Stimulated activated CD4-positive, alpha-beta T cell treated with anti-CD3 and anti-CD28 coated beads, TNF-alpha, amount 100 ng/mL, for 4 hours (primary cell): ENCODE data around the gene CAND2.
"Not testable (repeated sequence)": the region's sequence is repeated elsewhere in the genome, so short reads cannot be mapped to it uniquely, and the experiment has no call there.

Experiments used
- DNase-seq, 3 experiments: peaks; one replicate each; pipeline ENCODE4 v3.0.0-alpha.2; 2020; ENCODE audit warnings: low read depth in 3 of 3

Gene CAND2

DNA sequence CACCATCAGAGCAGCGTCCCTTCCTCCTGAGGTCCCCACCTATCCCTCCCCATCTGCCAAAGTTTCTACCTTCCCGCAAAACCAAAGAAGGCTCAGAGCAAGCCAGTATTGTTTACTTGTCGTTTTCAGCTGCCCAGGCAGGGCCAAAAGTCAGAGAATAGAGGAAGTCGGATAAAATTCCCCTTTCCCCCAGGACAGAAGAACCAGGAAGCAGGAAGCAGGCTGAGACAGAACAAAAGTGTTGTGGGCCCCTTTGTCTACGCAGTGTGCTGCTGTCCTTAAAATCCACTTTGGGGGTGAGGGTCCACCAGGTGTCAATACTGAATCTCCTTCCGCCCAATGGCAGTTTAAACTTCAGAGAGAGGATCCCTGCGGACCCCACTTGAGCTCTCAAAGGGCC lies 63.4 kb downstream of the CAND2 start:
- DNase-seq: no peak

DNA sequence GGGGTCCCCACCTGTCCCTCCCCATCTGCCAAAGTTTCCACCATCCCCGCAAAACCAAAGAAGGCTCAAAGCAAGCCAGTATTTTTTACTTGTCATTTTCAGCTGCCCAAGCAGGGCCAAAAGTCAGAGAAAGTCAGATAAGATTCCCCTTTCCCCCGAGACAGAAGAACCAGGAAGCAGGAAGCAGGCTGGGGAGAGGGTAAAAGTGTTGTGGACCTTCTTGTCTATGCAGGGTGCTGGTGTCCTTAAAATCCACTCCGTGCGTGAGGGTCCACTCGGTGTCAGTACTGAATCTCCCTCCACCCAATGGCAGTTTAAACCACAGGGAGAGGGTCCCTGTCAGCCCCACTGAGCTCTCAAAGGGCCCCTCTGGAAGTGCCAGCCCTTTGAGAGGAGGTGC lies 65.1 kb downstream of the CAND2 start:
- no peak for DNase-seq

DNA sequence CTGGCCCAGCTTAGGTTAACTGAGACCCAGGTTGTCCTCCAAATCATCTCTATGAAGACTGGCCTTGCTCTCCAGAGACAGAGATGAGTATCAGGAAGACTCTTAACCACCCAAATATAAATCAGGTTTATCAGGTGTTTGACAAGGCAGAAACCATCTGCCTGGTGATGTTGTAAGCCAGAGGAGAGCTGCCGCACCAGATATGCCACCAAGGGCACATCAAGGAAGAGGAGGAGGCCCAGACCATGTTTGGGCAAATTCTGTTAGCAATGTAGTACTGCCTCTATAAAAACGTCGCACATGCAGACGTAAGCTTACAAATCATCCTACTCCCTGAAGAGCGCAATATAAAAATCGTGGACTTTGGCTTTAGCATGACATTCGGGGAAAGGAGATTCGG lies 65.9 kb downstream of the CAND2 start:
- DNase-seq: no peak

DNA sequence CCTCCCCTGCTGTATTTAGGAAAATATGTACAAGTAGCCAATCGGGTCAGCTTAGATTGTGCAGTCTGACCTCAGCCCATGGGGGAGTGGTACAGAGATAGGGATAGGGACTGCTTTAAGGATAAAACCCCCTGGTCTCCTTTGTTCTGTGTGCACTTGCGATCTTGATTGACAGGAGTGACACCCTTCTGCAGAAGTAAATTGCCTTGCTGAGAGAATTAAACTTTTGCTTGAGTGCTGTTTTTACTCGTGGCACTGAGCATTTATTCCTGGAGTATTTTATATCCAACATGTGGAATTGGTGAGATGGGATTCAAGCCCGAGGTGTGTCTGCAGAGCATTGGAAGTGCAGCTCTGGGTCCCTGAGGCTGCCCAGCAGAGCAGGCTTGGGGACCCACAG lies 68.8 kb downstream of the CAND2 start:
- DNase-seq: no peak

DNA sequence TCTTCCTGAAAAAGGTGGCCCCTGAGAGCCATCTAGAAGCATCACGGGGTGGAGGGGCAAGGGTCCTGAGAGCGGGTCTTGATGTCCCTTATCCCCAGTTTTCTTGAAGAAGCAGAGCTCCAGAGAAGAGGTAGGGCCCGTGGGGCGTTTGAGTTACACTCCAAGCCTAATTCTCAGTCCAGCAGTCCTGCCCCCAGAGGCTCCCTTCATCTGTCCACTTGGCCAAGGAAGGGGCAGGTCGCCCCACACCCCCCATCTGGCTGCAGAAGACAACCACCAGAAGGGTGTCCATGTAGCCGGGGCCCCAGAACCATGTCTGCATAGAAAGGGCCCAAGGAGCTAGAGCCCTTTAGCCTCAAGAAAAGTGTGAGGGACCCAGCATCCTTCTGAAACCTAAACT lies 70.4 kb downstream of the CAND2 start:
- DNase-seq: no peak

DNA sequence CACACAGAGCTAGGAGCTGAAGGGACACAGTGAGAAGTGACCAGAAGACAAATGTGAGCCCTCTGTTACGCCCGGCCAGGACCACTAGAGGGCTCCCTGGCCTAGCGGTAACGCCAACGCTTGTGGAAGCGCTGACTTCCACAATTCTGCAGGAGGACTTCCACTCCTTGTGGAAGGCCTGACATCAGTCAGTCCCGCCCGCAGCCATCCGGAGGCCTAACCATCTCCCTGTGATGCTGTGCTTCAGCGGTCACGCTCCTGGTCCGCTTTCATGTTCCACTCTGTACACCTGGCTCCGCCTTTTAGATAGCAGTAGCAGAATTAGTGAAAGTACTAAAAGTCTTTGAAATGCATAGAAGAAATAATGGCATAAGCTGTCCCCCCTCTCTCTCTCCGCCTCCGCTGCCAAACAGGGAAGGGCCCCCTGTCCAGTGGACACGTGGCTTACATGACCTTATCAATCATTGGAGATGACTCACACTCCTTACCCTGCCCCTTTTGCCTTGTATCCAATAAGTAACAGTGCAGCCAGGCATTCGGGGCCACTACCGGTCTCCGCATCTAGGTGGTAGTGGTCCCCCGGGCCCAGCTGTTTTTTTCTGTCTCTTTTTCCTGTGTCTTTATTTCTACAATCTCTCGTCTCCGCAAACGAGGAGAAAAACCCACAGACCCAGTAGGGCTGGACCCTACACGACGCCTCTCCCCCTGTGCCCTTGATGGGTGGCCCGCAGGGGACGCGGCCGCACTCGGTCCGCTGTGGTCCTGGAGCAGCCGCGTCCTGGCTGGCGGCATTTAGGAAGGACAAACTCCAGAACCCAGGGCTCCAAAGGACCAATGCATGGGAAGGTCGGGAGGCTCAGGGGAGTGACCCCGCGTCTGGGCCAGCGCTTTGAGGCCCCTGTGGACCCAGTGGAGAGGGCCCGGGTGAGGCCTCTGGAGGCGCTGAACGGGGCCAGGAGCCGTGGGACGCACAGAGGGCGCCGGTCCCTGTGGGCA lies 71.9 kb downstream of the CAND2 start:
- peak; percentile 20 to 30 (median 29) for DNase-seq

DNA sequence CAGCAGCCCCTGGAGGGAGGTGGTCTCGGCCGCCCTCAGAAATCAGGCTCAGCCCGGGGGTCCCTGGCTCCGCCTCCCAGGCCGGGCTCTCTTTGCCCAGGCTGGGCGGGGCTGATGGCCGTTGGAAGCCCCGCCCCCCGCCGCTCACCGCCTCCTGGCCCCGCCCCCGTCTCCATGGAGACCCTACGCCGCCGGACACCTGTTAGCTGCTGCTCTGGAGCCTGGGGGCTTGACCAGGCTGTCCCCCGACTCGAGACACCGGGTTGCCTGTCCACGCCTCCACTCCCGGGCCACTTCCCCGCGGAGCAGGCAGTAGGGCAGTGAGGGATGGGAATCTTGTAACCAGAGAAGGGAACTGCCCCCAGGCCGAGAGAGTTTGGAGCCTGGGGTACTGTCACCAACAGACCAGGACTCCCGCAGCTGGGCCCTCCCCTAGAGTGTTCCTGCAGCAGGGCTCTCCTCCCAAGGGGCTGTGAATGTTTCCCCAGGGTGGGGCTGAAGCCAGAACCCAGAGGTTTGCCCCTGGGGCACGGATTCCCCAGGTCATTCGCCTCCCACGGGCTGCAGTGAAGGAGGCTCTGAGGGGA lies 72.6 kb downstream of the CAND2 start:
- no peak for DNase-seq

DNA sequence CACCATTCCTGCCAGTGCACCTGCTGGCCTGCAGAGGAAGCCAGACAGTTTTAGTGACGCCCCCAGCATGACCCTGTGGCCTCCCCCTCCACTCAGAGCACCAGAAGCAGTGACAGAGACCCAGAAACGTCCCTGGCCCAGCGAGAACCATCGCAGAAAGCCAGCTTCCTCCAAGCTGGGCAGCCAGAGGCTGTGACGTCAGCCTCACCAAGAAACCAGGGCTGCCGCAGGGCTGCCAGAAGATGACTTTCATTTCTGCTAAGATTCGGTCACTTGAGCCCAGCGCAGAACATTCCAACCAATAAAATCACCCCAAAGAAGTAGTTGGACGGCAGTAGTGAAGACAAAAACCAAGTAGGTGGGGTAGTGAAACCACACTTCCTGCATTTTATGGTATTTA lies 74.5 kb downstream of the CAND2 start:
- DNase-seq: no peak

DNA sequence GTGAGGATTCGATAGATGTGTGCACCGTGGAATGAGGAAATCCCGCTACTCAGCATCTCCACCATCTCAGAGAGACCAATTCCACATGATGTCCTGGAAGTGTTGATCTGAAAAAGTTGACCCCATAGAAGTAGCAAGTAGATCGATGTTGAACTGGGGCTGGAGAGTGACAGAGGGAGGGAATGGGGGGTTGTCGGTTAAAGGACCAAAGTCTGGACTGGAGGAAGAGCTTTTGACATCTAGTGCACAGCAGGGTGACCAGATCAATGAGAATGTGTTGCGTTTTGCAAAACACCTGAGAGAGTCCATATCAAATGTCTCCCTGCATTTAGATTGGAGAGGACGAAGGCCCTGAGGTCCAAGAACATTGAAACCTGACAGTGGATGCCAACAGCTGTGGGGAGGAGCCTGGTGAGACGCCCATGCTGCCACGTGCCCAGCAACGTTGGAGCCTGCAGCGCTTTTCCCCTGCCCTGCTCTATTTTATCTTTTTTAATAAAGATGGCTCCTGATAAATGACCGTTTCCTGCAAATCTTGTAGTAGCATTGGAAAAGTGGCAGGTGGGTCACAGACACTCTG lies 75.0 kb downstream of the CAND2 start:
- no peak for DNase-seq

DNA sequence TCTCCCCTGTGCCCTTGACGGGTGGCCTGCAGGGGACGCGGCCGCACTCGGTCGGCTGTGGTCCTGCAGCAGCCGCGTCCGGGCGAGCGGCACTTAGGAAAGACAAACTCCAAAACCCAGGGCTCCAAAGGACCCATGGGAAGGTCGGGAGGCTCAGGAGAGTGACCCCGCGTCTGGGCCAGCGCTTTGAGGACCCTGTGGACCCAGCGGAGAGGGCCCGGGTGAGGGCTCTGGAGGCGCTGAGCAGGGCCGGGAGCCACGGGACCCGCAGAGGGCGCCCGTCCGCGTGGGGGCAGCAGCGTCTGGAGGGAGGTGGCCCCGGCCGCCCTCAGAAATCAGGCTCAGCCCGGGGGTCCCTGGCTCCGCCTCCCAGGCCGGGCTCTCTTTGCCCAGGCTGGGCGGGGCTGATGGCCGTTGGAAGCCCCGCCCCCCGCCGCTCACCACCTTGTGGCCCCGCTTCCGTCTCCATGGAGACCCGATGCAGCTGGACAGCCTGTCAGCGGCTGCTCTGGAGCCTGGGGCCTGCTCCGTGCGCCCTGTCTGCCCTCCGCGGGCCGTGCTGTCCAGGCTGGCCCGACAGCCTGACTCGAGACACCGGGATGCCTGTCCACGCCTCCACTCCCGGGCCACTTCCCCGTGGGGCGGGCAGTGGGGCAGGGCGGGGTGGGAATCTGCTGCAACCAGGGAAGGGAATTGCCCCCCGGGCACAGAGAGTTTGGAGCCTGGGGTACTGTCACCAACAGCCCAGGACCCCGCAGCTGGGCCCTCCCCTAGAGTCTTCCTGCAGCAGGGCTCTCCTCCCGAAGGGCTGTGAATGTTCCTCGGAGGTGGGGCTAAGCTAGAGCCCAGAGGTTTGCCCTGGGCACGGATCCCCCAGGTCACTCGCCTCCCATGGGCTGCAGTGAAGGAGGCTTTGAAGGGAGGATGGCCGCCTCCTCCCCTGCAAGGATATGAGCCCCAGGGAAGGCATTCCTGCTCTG lies 79.7 kb downstream of the CAND2 start:
- DNase-seq: no peak

DNA sequence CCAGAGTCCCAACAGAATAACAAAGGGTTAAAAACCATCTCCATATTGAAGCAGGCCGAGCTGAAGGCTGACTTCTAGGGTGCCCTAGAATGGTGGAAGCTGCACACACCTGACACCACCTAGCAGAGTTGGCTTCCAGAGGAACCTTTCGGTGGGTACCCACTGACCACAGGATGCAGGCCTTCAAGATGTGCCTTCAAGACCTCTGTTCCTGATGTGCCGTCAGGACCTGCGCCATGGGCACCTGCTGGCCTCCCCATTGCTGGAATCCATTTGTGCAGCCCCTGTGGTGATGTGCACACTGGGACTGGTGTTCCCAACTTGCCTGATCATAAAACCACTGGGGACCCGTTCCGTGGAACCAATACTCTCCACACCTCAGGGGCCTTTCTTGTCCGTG lies 80.6 kb downstream of the CAND2 start:
- DNase-seq: no peak

DNA sequence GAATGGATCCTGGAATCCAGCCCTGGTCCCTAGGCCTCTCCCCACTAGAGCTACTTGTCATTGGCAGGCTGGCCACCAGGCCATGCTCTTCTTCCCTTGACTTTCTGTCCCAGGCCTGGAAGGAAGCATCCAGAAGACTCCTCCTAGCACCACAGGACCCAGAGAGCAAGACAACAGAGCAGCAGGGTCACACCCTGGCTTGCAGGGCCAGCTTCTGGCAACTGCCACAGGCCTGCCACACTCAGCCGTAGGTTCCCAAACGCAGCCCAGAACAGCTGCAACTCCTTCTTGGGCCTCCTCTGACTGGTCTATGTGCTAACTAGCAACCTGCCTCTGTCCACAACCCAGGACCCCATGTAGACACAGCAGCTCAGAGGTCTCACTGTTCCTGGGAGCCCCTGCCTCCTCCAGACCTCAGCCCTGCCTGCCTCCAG lies 81.7 kb downstream of the CAND2 start:
- DNase-seq: no peak

DNA sequence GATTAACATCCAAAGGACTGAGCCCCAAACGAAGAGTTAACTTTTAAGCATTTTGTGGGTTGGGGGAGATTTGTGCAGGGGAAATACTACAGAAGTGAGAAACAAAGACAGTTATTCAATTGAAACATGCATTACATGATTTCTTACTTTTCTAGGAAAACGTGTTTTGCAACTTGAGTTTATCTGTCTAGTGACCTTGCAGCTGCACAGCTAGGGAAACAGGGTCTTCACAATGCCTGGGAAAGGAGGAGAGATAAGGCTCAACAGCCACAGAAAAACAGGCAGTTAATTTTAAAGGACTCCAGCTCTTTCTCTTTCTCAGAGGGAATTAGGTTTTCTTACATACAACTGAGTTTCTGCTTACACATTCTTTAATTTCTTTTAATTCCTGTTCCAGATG lies 82.3 kb downstream of the CAND2 start:
- not testable (repeated sequence) for DNase-seq

DNA sequence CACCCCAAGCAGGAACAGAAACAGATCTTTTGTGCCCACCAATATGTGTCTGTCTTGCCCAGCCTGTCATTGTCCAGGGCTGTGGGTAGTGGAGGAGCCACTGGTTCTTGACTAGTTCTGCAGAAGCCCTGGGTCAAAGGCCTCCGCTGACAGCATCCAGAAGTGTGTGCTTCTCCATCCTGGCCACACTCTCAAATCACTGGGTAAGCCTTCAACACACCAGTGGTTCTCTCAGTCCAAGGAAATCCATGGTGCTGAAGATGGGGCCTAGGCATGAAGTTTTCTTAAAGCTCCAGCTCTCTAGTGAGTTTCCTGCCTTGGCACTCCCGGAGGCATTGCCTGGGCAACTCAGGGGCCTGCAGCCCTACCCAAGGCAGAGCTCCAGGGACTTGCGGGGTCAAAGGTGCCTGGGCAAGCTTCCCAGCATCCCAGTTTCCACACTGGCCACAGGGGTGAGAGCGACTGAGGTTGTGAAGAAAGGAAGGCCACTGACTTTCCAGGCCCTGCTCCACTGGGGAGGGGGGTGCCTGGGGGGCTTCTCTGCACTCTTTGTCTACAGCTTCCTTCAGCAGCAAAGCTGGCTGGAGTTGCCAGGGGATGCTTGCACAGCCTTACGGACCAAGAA lies 82.8 kb downstream of the CAND2 start:
- DNase-seq: no peak

DNA sequence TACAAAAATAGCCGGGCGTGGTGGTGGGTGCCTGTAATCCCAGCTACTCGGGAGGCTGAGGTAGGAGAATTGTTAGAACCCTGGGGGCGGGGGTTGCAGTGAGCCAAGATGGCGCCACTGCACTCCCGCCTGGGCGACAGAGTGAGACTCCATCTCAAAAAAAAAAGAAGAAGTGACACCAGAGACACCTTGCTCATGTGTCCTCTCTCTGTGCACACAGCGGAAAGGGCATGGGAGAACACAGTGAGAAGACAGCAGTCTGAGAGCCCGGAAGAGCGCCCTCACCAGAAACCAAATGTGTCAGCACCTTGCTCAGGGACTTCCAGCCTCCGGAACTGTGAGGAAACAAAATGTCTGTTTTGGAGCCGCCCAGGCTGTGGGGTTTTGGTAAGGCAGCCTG lies 85.4 kb downstream of the CAND2 start:
- DNase-seq: not testable (repeated sequence)

DNA sequence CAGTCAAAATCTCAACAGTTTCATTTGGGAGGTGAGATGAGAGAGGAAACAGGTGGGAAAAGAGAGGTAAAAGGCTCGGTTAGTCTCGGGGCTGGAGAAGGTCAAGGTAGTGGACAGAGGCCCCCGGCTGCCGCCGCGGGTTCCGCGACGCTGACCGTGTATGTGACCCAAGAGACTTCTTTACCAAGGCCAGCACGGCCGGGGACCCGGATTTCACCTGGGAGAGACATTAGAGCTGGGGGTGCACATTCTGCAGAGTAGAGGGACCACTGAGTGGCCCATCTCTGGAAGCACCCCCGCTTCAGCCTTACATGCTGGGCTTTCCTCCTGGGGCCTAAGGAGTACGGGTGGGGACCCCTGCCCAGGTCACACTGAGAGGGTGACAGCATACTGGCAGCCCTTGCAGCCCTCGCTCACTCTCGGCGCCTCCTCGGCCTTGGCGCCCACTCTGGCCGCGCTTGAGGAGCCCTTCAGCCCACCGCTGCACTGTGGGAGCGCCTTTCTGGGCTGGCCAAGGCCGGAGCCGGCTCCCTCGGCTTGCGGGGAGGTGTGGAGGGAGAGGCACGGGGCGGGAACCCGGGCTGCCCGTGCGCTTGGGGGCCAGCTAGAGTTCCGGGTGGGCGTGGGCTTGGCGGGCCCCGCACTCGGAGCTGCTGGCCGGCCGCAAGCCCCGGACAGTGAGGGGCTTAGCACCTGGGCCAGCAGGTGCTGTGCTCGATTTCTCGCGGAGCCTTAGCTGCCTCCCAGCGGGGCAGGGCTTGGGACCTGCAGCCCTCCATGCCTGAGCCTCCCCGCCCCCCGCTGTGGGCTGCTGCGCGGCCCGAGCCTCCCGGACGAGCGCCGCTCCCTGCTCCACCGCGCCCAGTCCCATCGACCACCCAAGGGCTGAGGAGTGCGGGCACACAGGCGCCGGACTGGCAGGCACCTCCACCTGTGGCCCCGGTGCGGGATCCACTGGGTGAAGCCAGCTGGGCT lies 86.1 kb downstream of the CAND2 start:
- DNase-seq: no peak

DNA sequence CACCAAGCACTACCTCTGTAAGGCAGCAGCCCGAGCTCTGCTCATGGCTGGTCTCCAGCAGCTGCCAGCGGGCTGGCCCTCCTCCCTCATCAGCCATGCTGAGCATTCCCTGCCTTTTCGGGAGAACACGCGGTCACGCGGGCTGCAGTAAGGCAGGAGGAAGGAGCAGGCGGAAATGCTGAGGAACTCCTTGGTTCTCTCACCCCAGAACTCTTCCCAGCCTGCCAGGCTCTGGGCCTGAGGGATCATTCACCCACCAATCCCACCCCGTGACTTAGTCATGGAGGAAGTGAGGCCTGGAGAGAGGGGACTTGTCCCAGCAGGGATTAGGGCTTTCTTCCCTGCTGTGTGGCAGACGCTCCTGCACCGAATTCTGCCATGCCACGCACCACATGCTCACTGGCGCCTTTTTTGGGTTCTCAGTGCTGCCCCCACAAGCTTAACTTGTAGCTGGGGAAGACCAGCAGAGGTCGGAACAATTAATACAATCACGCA lies 87.8 kb downstream of the CAND2 start:
- no peak for DNase-seq
